Measurements from ENCODE around the gene POLR3E. TPM values are rescaled to one million over a fixed set of nuclear protein-coding genes. Genes with fewer than 3 reads are reported as not detected.

POLR3E gene
- total RNA-seq, 2 donors from 2014 or later = 34.4 to 43.4 TPM

DNA sequence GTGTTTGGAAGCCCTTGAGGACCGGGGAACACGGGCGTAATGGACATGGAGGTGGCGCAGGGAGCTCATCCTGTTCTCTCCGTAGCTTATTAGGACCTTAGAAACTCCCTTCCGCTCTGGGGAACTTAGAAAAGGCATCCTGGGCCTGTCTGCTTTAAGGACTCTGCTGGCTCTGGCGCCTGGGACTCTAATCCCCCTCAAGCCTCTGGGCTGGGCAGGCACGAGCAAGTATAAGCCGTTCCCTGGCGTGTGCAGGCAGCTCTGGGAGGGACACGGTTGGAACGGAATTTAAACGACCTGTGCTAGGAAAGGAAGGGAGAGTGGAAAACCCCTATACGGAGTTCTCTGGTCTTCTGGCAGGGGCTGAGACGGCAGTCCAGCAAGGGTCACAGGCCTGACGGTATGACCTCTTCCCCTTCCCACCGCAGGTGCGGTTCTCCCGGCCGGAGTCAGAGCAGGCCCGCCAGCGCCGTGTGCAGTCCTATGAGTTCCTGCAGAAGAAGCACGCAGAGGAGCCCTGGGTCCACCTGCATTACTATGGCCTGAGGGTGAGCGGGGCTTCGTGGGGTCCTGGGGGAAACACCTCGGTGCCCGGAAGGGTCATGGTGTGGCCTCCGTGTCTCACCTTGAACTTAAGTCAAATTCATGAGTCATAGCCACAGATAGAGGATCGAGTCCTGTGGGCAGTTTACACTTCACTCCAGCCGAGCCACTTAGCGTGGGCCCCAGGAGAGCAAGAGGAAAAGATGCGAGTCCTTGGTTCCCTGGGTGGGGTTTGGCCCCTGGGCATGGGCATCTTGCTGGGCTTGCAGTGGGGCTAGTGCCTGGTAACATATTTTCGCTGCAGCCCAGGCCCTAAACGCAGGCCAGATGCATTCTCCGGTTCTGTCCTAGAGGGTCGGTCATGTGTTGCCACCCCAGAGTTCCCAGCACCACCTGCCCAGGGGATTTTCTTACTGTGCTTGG lies 17.7 kb downstream of the POLR3E start:
- H3K9ac ChIP-seq (ENCODE audit: low read depth in 2 of 2, low read length in 2 of 2) = no peak overlapping the region
- DNase-seq = no peak

DNA sequence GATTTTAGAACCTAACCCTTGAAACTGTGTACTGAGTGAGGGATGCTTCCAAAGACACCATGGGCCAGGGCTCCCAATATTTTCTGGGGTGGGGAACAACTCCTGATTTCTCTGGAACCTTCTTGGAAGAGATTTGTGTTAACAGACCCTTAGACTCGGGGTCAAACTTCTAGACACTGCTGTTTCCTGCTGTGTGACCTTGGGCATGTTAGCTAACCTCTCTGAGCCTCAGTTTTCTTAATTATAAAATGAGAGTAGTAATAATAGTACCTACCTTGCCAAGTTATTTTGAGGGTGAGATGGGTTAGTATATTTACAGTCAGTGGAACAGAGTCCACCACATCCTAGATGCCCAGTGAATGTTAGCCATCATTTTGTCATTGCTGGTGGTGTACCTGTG lies 18.8 kb downstream of the POLR3E start:
- Histone ChIP-seq H3K36me3 (peaks cover 10% of the 10 kb centered on the region), H3K27me3 (no peaks in the 10 kb centered on the region), H3K9me3 (no peaks in the 10 kb centered on the region), H3K4me3 (no peak overlapping the region), H3K4me1 (no peaks in the 10 kb centered on the region), H3K27ac (no peak overlapping the region), H3K9ac (ENCODE audit: low read depth in 2 of 2, low read length in 2 of 2) (no peak overlapping the region)
- TF ChIP-seq, protein P1, sequence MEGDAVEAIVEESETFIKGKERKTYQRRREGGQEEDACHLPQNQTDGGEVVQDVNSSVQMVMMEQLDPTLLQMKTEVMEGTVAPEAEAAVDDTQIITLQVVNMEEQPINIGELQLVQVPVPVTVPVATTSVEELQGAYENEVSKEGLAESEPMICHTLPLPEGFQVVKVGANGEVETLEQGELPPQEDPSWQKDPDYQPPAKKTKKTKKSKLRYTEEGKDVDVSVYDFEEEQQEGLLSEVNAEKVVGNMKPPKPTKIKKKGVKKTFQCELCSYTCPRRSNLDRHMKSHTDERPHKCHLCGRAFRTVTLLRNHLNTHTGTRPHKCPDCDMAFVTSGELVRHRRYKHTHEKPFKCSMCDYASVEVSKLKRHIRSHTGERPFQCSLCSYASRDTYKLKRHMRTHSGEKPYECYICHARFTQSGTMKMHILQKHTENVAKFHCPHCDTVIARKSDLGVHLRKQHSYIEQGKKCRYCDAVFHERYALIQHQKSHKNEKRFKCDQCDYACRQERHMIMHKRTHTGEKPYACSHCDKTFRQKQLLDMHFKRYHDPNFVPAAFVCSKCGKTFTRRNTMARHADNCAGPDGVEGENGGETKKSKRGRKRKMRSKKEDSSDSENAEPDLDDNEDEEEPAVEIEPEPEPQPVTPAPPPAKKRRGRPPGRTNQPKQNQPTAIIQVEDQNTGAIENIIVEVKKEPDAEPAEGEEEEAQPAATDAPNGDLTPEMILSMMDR (IDR thresholded peaks at IDR 0.05) = no peak
- no peak for DNase-seq
- intact Hi-C loops (cut with DNase I) = no loop called here

More for the DNA sequence above, 17.7 kb downstream of the POLR3E start:
- H3K36me3 ChIP-seq = peaks cover 10% of the 10 kb centered on the region
- TF ChIP-seq, protein P1 (IDR thresholded peaks at IDR 0.05) = no peak
- H3K27ac ChIP-seq = no peak overlapping the region
- no peaks in the 10 kb centered on the region for H3K27me3 ChIP-seq
- H3K9me3 ChIP-seq = no peaks in the 10 kb centered on the region
- H3K4me3 ChIP-seq = no peak overlapping the region
- H3K4me1 ChIP-seq = no peaks in the 10 kb centered on the region
- intact Hi-C loops (cut with DNase I) = no loop called here

DNA sequence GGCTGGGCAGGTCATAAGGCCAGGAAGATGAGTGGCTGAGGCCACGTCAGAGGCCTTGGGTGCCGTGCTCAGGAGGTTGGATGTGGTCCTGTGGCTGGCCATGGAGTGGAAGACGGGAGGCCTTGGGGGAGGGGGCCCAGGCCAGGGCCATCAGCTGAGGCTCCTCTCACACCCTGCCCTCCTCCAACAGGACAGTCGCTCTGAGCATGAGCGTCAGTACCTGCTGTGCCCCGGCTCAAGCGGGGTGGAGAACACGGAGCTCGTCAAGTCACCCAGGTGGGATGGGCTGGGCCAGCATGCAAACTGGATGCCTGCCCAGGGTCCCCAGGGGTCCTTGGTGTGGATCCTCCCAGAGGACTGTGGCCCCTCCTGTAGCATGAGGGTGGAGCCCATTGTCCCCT lies 19.2 kb downstream of the POLR3E start:
- Histone ChIP-seq H3K9ac (ENCODE audit: low read depth in 2 of 2, low read length in 2 of 2) (no peak overlapping the region), H3K27ac (no peak overlapping the region), H3K4me1 (no peaks in the 10 kb centered on the region), H3K4me3 (no peak overlapping the region), H3K36me3 (peaks cover 10% of the 10 kb centered on the region), H3K9me3 (no peaks in the 10 kb centered on the region), H3K27me3 (no peaks in the 10 kb centered on the region)
- TF ChIP-seq, protein P1 (IDR thresholded peaks at IDR 0.05) = no peak
- intact Hi-C loops (cut with DNase I) = no loop called here
- no peak for DNase-seq

DNA sequence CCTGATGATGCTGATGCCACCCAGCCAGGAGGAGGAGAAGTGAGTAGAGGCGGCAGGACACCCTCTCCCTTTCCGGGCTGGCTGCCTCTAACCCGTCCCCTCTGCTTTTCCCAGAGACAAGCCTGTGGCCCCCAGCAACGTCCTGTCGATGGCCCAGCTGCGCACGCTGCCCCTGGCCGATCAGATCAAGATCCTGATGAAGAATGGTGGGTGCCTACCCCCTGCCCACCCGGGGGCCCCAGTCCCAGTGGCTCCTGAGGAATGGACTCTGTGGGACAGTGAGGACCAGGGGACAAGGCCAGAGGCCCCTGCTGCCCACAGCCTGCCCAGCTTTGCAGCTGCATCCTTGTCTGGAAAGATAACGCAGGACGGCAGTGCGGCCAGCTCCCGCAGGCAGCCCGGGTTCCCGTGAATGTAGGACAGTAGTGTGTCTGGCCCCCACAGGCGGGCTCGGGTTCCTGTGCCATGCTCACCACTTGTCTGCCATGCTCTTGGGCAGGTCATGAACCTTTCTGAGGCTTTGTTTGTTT lies 19.9 kb downstream of the POLR3E start:
- H3K4me1 ChIP-seq = no peaks in the 10 kb centered on the region
- no peaks in the 10 kb centered on the region for H3K27me3 ChIP-seq
- no peak overlapping the region for H3K4me3 ChIP-seq
- intact Hi-C loops (cut with DNase I) = no loop called here
- H3K36me3 ChIP-seq = peaks cover 10% of the 10 kb centered on the region
- no peak for DNase-seq
- H3K9ac ChIP-seq (ENCODE audit: low read depth in 2 of 2, low read length in 2 of 2) = no peak overlapping the region
- H3K27ac ChIP-seq = no peak overlapping the region
- TF ChIP-seq, protein P1 (IDR thresholded peaks at IDR 0.05) = no peak
- H3K9me3 ChIP-seq = no peaks in the 10 kb centered on the region

DNA sequence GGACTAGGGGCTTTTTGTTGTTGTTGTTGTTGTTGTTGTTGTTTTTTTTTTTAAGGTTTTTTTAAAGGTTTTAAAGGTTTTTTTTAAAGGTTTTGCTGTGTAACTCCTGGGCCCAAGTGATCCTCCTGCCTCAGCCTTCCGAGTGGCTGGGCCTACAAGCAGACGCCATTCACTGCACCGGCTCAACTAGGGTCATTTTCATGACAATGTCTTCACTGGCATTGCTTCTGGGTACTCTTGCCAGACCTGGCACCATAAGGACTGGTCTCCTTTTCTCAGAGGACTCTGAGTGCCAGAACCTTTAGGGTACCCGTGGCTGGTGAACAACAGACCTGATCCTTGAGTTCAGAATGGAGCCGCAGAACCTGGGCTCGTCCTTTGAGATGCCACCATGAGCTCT lies 20.4 kb downstream of the POLR3E start:
- no peak for DNase-seq
- H3K9me3 ChIP-seq = no peaks in the 10 kb centered on the region
- intact Hi-C loops (cut with DNase I) = no loop called here

More for the DNA sequence above, 20.4 kb downstream of the POLR3E start:
- no peaks in the 10 kb centered on the region for H3K4me1 ChIP-seq
- H3K27me3 ChIP-seq = no peaks in the 10 kb centered on the region
- no peak overlapping the region for H3K4me3 ChIP-seq
- no peak overlapping the region for H3K27ac ChIP-seq
- peaks cover 10% of the 10 kb centered on the region for H3K36me3 ChIP-seq
- TF ChIP-seq, protein P1 (IDR thresholded peaks at IDR 0.05) = no peak
- no peak overlapping the region for H3K9ac ChIP-seq (ENCODE audit: low read depth in 2 of 2, low read length in 2 of 2)
